HepG2 (cell line): ENCODE results near the gene PRPSAP2. TPM values are rescaled to one million over a fixed set of nuclear protein-coding genes. Genes with fewer than 3 reads are reported as not detected.

Source experiments
- ATAC-seq: fragments of 200-7000 bp; cut with Tn5 transposase; 3 replicates; pipeline ENCODE4 v1.9.1; 2020; ENCODE audit warnings: mild to moderate bottlenecking, moderate library complexity
- BruUV-seq: library from RNA; stranded (reverse); fragments of 400-500 nt; replicated peaks from 2 replicates; lab custom pipeline; 2021; lab: Mats Ljungman, UMichigan
- CTCF ChIA-PET: fragments of 300-600 bp; formaldehyde crosslinking; extraction: SDS; loops from one replicate; lab custom pipeline; 2021; ENCODE audit warnings: low total read pairs, inconsistent platforms, low intra/inter-chr PET ratio; lab: Yijun Ruan, JAX
- POLR2A ChIA-PET: fragments of 350-600 bp; sonication (Branson Sonifier 250); formaldehyde crosslinking; loops from one replicate; lab custom pipeline; 2020; ENCODE audit warnings: antibody characterized with exemption, inconsistent platforms; lab: Yijun Ruan, JAX
- DNase-seq: peaks from one replicate; pipeline ENCODE4 v3.0.0-alpha.2; 2015; ENCODE audit warnings: low spot score
- FAIRE-seq: peaks from 3 replicates; lab custom pipeline; 2011; peaks lifted over from hg19 to GRCh38; lab: Jason Lieb, UNC
- H2AFZ ChIP-seq: one replicate; pipeline ENCODE4 v1.6.1; 2011; ENCODE audit warnings: low read length, inconsistent platforms
- H3K27ac ChIP-seq: fragments of 300-600 bp; 3 replicates; pipeline ENCODE4 v1.8.0; 2011; ENCODE audit warnings: mixed run types, mild to moderate bottlenecking, mixed read lengths, low read length, inconsistent platforms; ENCODE audit not compliant: insufficient read depth; ENCODE audit errors: extremely low read length
- H3K27me3 ChIP-seq, 2 experiments: fragments of 200-600 bp in 1 of 2; 2 replicates in 1 of 2; 3 replicates in 1 of 2; pipeline versions ENCODE4 v1.6.0 to v1.8.0; 2011; ENCODE audit warnings: low read length in 2 of 2, mild to moderate bottlenecking in 2 of 2, moderate library complexity in 2 of 2, inconsistent platforms in 1 of 2; ENCODE audit not compliant: insufficient read depth in 2 of 2, control insufficient read depth in 1 of 2
- H3K36me3 ChIP-seq, 2 experiments: fragments of 200-600 bp in 1 of 2; replicated peaks in 1 of 2; 2 replicates in 1 of 2; 3 replicates in 1 of 2; pipeline versions ENCODE4 v1.5.1 to v1.8.0; 2011; ENCODE audit warnings: low read length in 2 of 2, inconsistent platforms in 1 of 2; ENCODE audit not compliant: insufficient read depth in 2 of 2, control insufficient read depth in 1 of 2
- H3K4me1 ChIP-seq: 2 replicates; pipeline ENCODE4 v1.5.1; 2012; ENCODE audit warnings: low read length, inconsistent platforms; ENCODE audit not compliant: insufficient read depth
- H3K4me2 ChIP-seq: 2 replicates; pipeline ENCODE4 v1.6.0; 2011; ENCODE audit warnings: low read depth, low read length, inconsistent platforms
- H3K4me3 ChIP-seq, 3 experiments: fragments of 200-600 bp in 1 of 3; sonication (generic), shearing (Covaris generic) in 1 of 3; replicated peaks in 1 of 3; 2 replicates each; pipeline ENCODE4 v1.5.1; 2011 to 2016; ENCODE audit warnings: low read length in 3 of 3, inconsistent platforms in 2 of 3, low read depth in 2 of 3, mild to moderate bottlenecking in 2 of 3, control low read depth in 1 of 3, mixed read lengths in 1 of 3; ENCODE audit not compliant: insufficient read depth in 1 of 3
- H3K79me2 ChIP-seq: one replicate; pipeline ENCODE4 v1.6.1; 2011; ENCODE audit warnings: low read length, inconsistent platforms; ENCODE audit not compliant: insufficient read depth
- H3K9ac ChIP-seq: 2 replicates; pipeline ENCODE4 v1.6.0; 2011; ENCODE audit warnings: mild to moderate bottlenecking, low read depth, low read length, inconsistent platforms; ENCODE audit not compliant: insufficient read depth
- H3K9me3 ChIP-seq: 2 replicates; pipeline ENCODE4 v1.5.1; 2012; ENCODE audit warnings: mild to moderate bottlenecking, low read length
- H4K20me1 ChIP-seq: 2 replicates; pipeline ENCODE4 v1.6.0; 2011; ENCODE audit warnings: inconsistent platforms, mild to moderate bottlenecking, low read length, moderate library complexity; ENCODE audit not compliant: insufficient read depth
- AHR ChIP-seq: IDR thresholded peaks from 2 replicates; pipeline ENCODE4 v1.6.1; 2018; ENCODE audit warnings: missing genetic modification reagents, missing compliant biosample characterization
- DZIP1 ChIP-seq: sonication (generic); formaldehyde crosslinking; IDR thresholded peaks from 2 replicates; pipeline ENCODE4 v1.5.0; 2020; ENCODE audit warnings: mild to moderate bottlenecking, missing genetic modification reagents
- FOXM1 ChIP-seq: sonication (generic); formaldehyde crosslinking; IDR thresholded peaks from 2 replicates; pipeline ENCODE4 v1.5.0; 2020; ENCODE audit warnings: missing genetic modification reagents
- HNRNPL ChIP-seq: fragments of 200-400 bp; formaldehyde crosslinking; IDR thresholded peaks from 2 replicates; pipeline ENCODE4 v1.6.1; 2017; ENCODE audit warnings: mild to moderate bottlenecking, low read depth, low read length
- MLX ChIP-seq: IDR thresholded peaks from 2 replicates; pipeline ENCODE4 v1.6.1; 2016
- PAX8 ChIP-seq: sonication (generic); formaldehyde crosslinking; IDR thresholded peaks from 2 replicates; pipeline ENCODE4 v1.8.0; 2022; ENCODE audit warnings: mild to moderate bottlenecking, missing genetic modification reagents, borderline replicate concordance
- SALL2 ChIP-seq: sonication (generic); formaldehyde crosslinking; IDR thresholded peaks from 2 replicates; pipeline ENCODE4 v1.8.1; 2023; ENCODE audit warnings: mild to moderate bottlenecking, missing genetic modification reagents, inconsistent platforms
- TOE1 ChIP-seq: sonication (generic); formaldehyde crosslinking; IDR thresholded peaks from 2 replicates; pipeline ENCODE4 v1.4.0; 2020; ENCODE audit warnings: mild to moderate bottlenecking, missing genetic modification reagents
- ZBTB7A ChIP-seq: sonication (generic); formaldehyde crosslinking; IDR thresholded peaks from 2 replicates; pipeline ENCODE4 v1.8.0; 2022; ENCODE audit warnings: mild to moderate bottlenecking, missing genetic modification reagents
- ZNF256 ChIP-seq: sonication (generic); formaldehyde crosslinking; conservative IDR thresholded peaks from 2 replicates; pipeline ENCODE4 v1.4.0; 2020; ENCODE audit warnings: missing genetic modification reagents
- ZNF333 ChIP-seq: sonication (generic); formaldehyde crosslinking; IDR thresholded peaks from 2 replicates; pipeline ENCODE4 v1.4.0; 2020; ENCODE audit warnings: mild to moderate bottlenecking, missing genetic modification reagents, borderline replicate concordance
- ZNF432 ChIP-seq: sonication (generic); formaldehyde crosslinking; IDR thresholded peaks from 2 replicates; pipeline ENCODE4 v1.5.0; 2020; ENCODE audit warnings: missing genetic modification reagents, mild to moderate bottlenecking, borderline replicate concordance
- ZNF468 ChIP-seq: sonication (generic); formaldehyde crosslinking; IDR thresholded peaks from 2 replicates; pipeline ENCODE4 v1.8.0; 2022; ENCODE audit warnings: mild to moderate bottlenecking, moderate library complexity, missing genetic modification reagents
- ZNF546 ChIP-seq: sonication (generic); formaldehyde crosslinking; conservative IDR thresholded peaks from 2 replicates; pipeline ENCODE4 v1.8.1; 2023; ENCODE audit warnings: mild to moderate bottlenecking, missing genetic modification reagents
- ZNF570 ChIP-seq: sonication (generic); formaldehyde crosslinking; IDR thresholded peaks from 2 replicates; pipeline ENCODE4 v1.4.0; 2020; ENCODE audit warnings: mild to moderate bottlenecking, missing genetic modification reagents, borderline replicate concordance
- WGBS: methylation state at CpG from one replicate; pipeline ENCODE4 v1.1.6; 2017; ENCODE audit warnings: low lambda C conversion rate; 5-methylcytosine and 5-hydroxymethylcytosine counted together
- in situ Hi-C: cut with HindIII; loops from 2 replicates; pipeline ENCODE4 v1.10.0; 2017; ENCODE audit warnings: low pct_unique_long_range_greater_than_20kb; ENCODE audit not compliant: extremely low pct_ligation_motif_present
- intact Hi-C: fragments of 100-400 bp; cut with micrococcal nuclease; formaldehyde crosslinking; loops from one replicate; pipeline ENCODE4 v1.10.0; 2022; ENCODE audit not compliant: unreplicated experiment
- polyA plus RNA-seq, 8 experiments: library from polyadenylated mRNA; depleted of rRNA in 3 of 8; stranded (reverse) in 7 of 8; unstranded in 1 of 8; fragments of >200 nt; fragmentation: Illumina TruSeq in 4 of 8; extraction: Trizol in 4 of 8; gene quantifications; 2 replicates each; pipeline versions ENCODE4 v1.2.1 to v1.2.3, GENCODE V29; 2011 to 2016; ENCODE audit warnings: low read depth in 4 of 8, missing spikeins in 1 of 8, mixed read lengths in 1 of 8; ENCODE audit not compliant: insufficient read depth in 1 of 8
- total RNA-seq, 5 experiments: library from RNA; depleted of rRNA; stranded (reverse); fragments of >200 nt; fragmentation: Illumina TruSeq; extraction: Trizol; gene quantifications; 2 replicates each; pipeline ENCODE4 v1.2.3, GENCODE V29; 2016; ENCODE audit warnings: low read depth in 1 of 5

Gene PRPSAP2
- total and polyA plus RNA-seq, 2 of the 13 experiments (the other 11 are each of a cell fraction or from before 2014, with no cell fraction given) = 34.0 to 58.9 TPM

- TF ChIP-seq DZIP1 (CRISPR knock-in tag) = no peak
- TF ChIP-seq FOXM1 (CRISPR knock-in tag) = no peak
- no peak for TF ChIP-seq ZNF570 (CRISPR knock-in tag)
- TF ChIP-seq HNRNPL = no peak
- no peak for TF ChIP-seq ZNF546
- TF ChIP-seq ZNF468 = no peak
- no peak for TF ChIP-seq AHR (CRISPR knock-in tag)
- TF ChIP-seq ZBTB7A = no peak
- no peak for TF ChIP-seq ZNF333 (CRISPR knock-in tag)
- no peak for TF ChIP-seq MLX
- no peak for TF ChIP-seq TOE1 (CRISPR knock-in tag)
These were observed 19.2 kb downstream of the PRPSAP2 start (continued) for GRCh38 chr17:18877104-18877645.

DNA sequence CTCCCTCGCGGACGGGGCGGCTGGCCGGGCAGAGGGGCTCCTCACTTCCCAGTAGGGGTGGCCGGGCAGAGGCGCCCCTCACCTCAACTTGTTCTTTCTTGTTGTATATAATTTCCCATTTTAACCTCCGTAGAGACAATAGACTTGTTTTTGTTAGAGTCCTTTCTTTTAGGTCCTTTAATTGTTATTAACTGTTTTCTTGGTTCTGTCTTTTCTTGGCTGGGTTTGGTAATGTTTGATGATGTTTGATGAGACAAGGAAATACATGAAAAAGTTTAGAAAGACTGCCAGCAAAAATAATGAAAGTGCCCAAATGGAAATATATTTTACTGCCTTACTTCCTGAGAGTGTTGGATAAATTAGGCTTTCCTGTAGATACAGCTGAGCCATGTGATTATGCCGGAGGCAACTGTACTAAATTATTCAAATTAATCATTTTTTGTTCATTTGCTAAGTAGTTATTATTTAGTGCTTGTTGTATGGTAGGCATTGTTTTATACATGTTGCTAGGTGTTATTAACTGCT is 30.9 kb downstream of the PRPSAP2 start:
- TF ChIP-seq SALL2 (CRISPR knock-in tag) = no peak
- TF ChIP-seq ZNF432 = no peak
- TF ChIP-seq PAX8 (CRISPR knock-in tag) = no peak
- no peak for TF ChIP-seq ZNF256 (CRISPR knock-in tag)
- no TSS peak for BruUV-seq
- intact Hi-C loops (no loop called here), in situ Hi-C loops (no loop called here)
- H2AFZ ChIP-seq = no peak overlapping the region
- DNase-seq (no peak), ATAC-seq (no peak), FAIRE-seq (no peak)
- H3K27ac ChIP-seq = no peak overlapping the region
- no peaks in the 10 kb centered on the region for H3K9me3 ChIP-seq
- H3K79me2 ChIP-seq = no peaks in the 10 kb centered on the region
- no peaks in the 10 kb centered on the region for H3K27me3 ChIP-seq
- H3K4me1 ChIP-seq = peaks cover 5% of the 10 kb centered on the region; the same call in 1 of the 2 replicates
- no peak overlapping the region for H3K4me3 ChIP-seq
- CTCF ChIA-PET = no interaction called here
- WGBS = 93% methylated on average over 5 of the region's 9 CpGs
- H3K36me3 ChIP-seq = peaks cover 12 to 33% of the 10 kb centered on the region in 2 experiments
- no peak overlapping the region for H3K9ac ChIP-seq
- H3K4me2 ChIP-seq = no peak overlapping the region
- H4K20me1 ChIP-seq = no peaks in the 10 kb centered on the region
- POLR2A ChIA-PET = no interaction called here
